Iris pigment epithelial cell (primary cell): Measurements from ENCODE around the gene LTBP4.

Experiments
- DNase-seq: peaks from one replicate; pipeline ENCODE4 v3.0.0-alpha.2; 2011; ENCODE audit warnings: low read depth

Gene LTBP4

DNA sequence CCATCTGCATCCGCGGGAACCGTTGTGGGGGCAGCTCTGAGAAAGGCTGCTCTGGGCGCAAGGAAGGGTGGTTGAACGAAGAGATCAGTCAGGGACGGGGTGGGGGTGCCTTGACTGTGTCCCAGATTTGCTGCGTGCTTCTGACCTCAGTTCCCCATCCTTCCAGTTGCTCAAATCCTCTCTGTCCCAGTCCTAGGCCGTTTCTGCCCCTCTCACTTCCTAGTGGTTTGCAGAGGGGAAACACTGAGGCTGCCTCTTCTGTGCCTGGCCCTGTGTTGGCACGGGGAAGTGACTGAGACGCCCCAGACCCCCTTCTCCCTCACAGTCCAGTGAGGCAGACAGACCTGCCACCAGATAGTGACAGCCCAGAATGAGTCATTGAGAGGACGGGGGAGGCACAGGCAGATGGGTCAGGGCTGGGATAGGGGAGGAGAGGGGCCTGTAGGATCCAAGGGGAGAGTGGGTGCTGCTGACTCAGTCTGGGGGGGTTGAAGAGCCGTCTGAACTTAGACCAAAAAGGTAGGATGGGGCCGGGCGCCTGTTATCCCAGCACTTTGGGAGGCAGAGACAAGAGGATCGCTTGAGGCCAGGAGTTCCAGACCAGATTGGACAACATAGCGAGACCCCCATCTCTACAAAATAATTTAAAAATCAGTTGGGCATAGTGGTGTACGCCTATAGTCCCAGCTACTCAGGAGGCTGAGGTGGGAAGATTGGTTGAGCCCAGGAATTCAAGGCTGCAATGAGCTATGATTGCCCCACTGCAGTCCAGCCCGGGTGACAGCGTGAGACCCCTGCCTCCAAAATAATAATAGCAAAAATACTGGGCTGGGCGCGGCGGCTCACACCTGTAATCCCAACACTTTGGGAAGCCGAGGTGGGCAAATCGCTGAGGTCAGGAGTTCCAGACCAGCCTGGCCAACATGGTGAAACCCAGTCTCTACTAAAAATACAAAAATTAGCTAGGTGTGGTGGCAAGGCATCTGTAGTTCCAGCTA, 62.8 kb downstream of the LTBP4 start:
- DNase-seq, result peak; percentile 31

DNA sequence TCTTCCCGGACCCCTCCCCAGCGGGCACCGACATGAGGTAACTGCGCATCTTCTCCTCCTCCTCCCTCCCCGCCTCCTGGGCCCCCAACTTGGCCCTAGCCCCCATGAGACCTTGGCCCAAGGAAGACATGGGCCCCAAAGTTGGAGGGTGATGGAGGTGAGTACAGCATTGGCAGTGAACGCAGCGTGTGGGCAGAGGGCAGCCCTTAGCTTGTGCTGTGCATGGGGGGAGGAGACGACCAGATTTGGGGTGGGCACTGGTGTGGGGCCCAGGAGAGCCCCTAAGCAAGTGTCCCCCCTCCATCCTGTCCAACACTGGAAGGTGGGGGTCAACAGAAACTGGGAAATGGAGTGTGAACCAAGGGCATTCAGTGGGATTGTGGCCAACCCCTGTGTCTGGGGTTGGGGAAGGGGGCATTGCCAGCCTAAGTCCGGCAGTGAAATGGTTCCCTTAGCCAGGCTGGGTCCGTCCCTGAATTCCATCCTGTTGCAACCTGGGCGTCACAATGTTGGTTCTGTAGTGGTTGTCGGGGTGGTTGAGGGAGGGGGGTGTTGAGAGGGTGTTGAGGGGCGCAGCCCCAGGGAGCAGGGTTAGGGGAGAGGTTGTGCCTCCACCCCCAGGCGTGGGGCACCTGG, 65.8 kb downstream of the LTBP4 start:
- DNase-seq, result no peak

DNA sequence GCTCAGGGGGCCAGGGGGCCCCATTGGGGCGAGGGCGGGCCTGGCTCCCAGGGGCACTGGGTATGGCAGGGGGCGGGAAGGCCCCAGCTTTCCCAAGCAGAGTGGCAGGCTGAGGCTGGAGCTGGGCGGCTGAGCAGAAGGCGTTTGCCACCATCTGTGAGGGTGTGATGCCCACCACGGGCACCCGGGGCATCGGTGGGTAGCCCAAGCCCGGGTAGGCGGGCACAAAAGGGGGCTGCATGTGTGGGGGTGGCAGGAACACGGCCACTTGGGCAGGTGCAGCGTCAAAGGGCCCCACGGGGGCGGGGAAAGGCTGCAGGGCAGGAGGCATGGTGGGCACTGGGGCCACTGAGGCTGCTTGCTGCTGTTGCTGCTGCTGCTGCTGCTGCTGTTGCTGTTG, 66.4 kb downstream of the LTBP4 start:
- DNase-seq, result no peak

DNA sequence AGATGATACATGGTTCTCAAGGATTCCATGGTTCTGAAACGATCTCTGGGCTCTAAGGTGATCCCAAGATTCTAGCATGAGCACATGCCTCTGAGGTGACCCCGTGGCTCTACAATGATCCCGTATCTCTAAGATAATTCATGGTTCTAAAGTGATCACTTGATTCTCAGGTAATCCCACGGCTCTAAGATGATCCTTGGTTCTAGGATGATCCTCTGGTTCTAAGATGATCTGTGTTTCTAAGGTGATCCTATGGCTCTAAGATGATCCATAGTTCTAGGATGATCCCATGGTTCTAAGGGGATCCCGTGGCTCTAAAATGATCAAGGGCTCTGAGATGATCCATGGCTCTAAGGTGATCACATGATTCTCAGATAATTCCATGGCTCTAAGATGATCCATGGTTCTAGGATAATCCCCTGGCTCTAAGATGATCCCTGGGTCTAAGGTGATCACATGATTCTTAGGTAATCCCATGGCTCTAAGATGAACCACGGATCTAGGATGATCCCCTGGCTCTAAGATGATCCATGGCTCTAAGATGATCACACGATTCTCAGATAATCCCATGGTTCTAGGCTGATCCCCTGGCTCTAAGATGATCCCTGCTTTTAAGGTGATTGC, 67.9 kb downstream of the LTBP4 start:
- no peak for DNase-seq

DNA sequence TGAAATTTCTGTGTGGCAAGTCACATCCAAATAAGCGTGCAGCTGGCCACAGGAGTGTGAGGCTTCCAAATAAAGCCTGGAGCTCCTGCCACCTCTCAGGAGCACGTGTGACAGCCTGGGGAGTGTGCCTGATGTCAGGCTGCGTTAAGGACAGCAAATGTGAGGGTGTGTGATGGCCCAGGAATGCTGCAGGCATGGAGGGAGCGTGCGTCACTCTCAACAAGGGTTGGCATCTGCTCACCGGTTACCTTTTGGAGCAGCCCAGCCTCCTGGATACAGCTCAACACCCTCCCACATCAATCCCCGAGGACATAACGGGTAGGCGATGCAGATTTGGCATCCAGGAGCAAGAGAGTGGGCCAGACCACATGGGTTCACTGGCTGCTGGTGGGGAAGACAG, 70.2 kb downstream of the LTBP4 start:
- no peak for DNase-seq

DNA sequence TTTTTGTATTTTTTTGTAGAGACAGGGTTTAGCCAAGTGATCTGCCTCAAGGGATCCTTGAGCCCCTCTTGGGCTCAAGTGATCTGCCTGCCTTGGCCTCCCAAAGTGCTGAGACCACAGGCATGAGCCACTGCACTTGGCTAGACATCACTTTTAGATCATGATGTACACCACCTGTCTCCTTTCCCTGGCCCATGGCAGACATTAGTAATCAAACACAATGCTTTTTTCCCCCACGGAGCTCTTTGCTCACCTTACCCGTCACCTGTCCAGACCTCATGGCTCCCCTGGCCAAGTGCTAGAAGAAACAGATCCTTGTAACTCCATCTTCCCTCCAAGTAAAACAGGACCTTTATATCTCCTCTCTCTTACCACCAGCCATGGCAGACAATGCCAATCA, 70.9 kb downstream of the LTBP4 start:
- no peak for DNase-seq

DNA sequence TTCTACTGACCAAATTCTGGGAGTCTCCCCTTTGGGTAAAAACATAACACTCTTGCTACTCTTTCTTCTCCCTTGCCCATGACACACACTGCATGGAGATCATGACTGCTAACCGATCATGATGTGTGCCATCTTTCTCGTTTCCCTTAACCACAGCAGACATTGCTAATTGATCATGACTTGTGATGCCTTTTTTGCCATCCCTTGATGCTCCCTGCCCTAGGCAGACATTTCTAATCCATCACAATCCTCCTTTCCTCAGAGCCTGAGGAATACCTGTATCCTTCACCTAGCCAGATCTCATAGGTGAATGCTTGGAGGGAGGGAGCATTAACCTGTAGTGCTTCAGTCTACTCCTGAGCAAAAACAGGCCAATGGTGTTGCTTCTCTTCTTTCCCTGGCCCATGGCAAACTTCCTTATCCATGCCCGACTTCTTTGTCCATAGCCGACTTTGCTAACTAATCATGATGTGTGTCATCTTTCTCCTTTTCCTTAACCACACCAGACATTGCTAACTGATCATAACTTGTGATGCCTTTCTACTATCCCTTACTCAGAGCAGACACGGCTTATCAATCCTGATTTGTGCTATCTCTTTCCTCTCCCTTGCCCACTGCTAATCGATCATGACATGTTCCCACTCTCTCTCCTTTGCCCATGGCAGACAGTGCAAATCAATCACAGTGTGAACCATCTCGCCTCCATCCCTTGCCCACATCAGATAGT, 71.6 kb downstream of the LTBP4 start:
- no peak for DNase-seq

DNA sequence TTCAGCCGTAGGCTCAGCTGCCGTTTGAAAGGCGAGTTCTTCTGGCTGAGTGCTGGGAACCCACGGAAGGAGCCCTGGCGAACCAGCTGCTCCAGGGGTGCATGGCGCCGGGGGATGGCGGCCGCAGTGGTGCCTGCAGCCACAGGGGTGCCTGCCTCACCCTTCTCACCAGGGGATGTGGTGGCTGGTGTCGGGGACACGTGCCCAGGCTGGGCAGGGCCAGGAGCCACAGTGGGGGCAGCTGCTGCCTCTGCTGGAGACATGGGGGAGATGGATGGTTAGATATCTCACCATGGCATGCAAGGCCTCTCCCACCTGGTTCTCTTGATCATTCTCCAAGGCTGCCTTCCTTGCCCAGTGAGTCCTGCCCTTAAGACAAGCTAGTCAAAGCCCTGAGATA, 72.2 kb downstream of the LTBP4 start:
- no peak for DNase-seq

DNA sequence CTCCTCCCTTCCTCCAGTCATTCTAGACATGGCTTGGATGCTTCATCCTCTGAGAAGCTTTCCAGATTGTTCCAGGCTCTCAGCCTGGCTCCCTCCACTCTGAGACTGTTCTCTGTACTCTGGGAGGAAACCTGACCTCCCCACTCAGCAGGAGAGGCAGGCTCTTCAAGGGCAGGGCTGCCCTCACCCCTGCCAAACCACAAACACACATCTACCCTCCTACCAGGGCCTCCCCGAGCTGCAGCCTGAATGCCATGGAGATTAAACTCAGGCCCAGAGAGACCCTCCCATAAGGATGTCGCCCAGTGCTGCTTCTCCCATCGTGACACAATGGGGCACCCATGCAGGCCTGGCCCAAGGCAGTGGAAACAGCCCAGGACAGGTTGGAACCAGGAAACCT, 73.1 kb downstream of the LTBP4 start:
- peak; percentile 53 for DNase-seq

DNA sequence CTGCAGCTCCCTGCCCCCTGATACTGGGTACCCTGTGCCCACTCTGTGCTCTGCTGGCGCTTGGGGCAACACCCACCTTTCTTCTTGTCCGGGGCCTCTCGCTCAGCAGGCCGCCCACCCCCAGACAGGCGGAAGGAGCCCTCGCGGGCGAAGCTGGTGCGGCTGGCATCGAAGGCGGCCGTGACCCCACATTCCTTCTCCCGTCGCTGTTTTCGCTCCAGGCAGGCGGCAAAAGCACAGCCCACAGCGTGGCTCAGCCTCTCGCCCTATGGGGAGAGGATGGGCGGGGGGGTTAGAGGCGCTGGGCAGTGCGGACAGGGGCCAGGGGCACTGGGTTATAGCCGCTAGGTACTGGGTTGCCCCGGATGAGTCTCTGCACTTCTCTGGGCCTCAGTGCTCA, 76.0 kb downstream of the LTBP4 start:
- no peak for DNase-seq
